ENCODE measurements around the gene CLINT1. TPM values are rescaled to one million over a fixed set of nuclear protein-coding genes. Genes with fewer than 3 reads are reported as not detected.
A peak's percentile ranks its signal among the peaks of the same experiment; 100 is the strongest.

The CLINT1 gene
- total RNA-seq, 4 donors from 2014 or later = 89.3 to 122 (median 107) TPM

DNA sequence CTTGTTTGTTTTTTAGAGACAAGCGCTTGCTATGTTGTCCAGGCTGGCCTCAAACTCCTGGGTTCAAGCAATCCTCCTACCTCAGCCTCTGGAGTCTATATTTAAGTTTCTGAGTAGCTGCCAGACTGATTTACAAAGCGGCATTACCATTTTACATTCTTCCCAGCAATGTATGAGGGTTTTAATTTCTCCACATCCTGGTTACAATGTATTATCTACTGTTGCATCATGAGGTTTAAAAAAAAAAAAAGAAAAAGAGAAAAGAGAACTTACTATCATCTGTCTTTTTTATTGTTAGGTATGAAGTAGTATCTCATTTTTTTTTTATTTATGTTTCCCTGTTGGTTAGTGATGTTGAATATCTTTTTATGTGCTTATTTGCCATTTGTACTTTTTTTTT is 18.9 kb upstream of the CLINT1 start:
- no peak for TF ChIP-seq POLR2A (IDR thresholded peaks at IDR 0.05)
- TF ChIP-seq, protein P1, sequence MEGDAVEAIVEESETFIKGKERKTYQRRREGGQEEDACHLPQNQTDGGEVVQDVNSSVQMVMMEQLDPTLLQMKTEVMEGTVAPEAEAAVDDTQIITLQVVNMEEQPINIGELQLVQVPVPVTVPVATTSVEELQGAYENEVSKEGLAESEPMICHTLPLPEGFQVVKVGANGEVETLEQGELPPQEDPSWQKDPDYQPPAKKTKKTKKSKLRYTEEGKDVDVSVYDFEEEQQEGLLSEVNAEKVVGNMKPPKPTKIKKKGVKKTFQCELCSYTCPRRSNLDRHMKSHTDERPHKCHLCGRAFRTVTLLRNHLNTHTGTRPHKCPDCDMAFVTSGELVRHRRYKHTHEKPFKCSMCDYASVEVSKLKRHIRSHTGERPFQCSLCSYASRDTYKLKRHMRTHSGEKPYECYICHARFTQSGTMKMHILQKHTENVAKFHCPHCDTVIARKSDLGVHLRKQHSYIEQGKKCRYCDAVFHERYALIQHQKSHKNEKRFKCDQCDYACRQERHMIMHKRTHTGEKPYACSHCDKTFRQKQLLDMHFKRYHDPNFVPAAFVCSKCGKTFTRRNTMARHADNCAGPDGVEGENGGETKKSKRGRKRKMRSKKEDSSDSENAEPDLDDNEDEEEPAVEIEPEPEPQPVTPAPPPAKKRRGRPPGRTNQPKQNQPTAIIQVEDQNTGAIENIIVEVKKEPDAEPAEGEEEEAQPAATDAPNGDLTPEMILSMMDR (IDR thresholded peaks at IDR 0.05) = no peak
- intact Hi-C loops (cut with DNase I; ENCODE audit: low total_unique reads) = no loop called here
- whole genome bisulfite sequencing, 2 donors = 86 to 88% methylated on average over 2 of the region's 2 CpGs
- no peak for DNase-seq (ENCODE audit: low spot score in 2 of 2)
- no peak overlapping the region for H3K4me3 ChIP-seq (ENCODE audit: low read depth, poor library complexity, severe bottlenecking)

DNA sequence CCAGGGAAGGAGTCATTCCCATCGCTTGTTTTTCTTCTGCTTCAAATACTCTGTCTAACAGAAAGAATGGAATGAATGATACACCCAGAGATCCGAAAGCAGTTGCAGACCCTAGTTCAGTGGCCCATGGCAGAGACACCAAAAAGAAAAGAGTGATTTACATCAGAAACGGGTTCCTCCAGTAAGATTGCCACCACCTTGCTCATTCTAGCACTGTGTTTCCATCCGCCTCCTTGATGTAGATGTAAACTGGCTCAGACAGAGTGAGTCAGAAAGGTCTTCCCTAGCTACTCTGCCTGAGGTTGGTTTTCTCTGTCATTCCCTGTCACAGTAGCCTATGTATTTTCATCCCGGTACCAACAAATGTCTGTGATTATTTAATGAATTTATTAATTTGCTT is 15.9 kb upstream of the CLINT1 start:
- intact Hi-C loops (cut with DNase I; ENCODE audit: low total_unique reads) = no loop called here
- no peak overlapping the region for H3K4me3 ChIP-seq (ENCODE audit: low read depth, poor library complexity, severe bottlenecking)
- peak in 1 of 2 donors; percentile 29 for DNase-seq (ENCODE audit: low spot score in 2 of 2)
- 86 to 89% methylated on average over 5 of the region's 5 CpGs for WGBS, 2 donors
- TF ChIP-seq POLR2A (IDR thresholded peaks at IDR 0.05) = no peak
- TF ChIP-seq, protein P1 (IDR thresholded peaks at IDR 0.05) = no peak

DNA sequence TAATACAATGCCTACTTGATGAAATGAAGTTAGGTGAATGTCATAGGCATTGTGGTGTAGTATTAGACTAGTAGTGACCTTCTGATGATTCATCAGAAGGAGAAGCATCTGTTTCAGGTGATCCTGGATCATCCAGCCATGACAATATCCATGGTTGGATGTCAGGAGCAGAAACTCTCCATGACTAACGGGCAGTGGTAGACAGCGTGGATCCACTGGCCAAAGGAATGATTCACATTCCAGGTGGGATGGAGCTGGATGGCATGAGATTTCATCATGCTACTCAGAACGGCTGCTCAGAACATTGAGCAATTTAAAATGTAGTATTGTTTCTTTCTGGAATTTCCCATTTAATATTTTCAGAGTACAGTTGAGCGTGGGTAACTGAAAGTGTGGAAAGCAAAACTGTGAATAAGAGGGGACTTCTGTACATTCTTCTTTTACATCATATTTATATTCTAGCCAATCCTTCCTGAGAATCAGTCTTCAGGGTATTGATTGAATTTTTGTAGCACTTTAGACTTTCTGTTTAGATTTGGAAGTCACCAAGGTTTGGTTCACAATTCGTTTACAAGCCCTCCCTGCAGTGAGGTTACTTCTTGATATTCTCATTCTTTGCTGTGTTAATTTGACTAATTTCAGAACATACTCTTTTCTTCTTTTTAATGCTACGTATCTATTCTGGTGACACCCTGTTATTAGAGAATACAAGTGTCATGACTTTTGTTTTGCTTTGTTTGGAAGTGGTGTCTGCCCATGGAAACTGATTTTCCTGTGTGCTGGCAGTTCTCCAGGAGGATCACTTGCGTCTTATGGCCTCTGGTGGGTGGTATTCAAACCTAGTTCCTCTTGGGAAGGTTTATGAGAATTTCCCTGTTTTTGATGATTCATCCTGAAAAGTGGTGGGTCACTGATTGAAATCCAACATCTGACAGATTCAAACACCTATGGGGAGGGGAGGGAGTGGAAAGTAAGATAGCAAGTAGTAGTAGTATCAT is 12.2 kb upstream of the CLINT1 start:
- peak in 1 of 2 donors; percentile 18 for DNase-seq (ENCODE audit: low spot score in 2 of 2)
- TF ChIP-seq, protein P1 (IDR thresholded peaks at IDR 0.05) = no peak
- no peak for TF ChIP-seq POLR2A (IDR thresholded peaks at IDR 0.05)
- intact Hi-C loops (cut with DNase I; ENCODE audit: low total_unique reads) = no loop called here
- no peak overlapping the region for H3K4me3 ChIP-seq (ENCODE audit: low read depth, poor library complexity, severe bottlenecking)
- 50 to 58% methylated on average over 7 of the region's 7 CpGs for WGBS, 2 donors

DNA sequence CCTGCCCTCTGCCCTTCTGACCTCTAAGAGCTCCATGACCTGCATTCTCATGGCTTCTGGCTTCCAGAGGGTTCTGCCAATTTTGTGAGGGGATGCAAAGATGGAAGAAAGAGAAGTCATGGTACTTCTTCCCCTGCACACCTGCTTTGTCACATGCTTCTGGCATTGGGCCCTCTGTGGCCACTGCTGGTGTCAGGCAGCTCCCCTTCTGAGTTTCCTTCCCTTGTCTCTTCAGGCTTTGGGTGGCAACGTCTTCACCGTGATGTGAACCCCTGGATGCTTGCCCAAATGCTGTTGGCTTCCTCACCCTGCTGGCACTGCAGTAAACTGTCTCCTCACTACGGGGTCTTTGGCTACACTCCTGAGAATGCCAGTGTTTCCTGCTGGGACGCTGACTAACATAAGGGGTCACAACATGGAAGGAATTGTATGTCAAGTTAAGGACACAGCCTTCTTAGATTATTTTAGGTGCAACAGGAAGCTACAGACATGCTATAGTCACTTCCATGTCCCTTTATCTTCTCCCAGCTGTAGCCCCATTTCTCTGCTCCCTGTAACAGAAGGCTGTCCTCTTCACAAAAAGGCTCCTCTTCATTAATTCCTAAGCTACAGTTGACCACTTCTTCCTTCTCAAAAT is 8.9 kb upstream of the CLINT1 start:
- no peak overlapping the region for H3K4me3 ChIP-seq (ENCODE audit: low read depth, poor library complexity, severe bottlenecking)
- intact Hi-C loops (cut with DNase I; ENCODE audit: low total_unique reads) = no loop called here
- 35% methylated on average over 4 of the region's 4 CpGs for WGBS, 2 donors
- DNase-seq (ENCODE audit: low spot score in 2 of 2) = peak in 1 of 2 donors; percentile 60
- TF ChIP-seq POLR2A (IDR thresholded peaks at IDR 0.05) = no peak
- TF ChIP-seq, protein P1 (IDR thresholded peaks at IDR 0.05) = no peak

DNA sequence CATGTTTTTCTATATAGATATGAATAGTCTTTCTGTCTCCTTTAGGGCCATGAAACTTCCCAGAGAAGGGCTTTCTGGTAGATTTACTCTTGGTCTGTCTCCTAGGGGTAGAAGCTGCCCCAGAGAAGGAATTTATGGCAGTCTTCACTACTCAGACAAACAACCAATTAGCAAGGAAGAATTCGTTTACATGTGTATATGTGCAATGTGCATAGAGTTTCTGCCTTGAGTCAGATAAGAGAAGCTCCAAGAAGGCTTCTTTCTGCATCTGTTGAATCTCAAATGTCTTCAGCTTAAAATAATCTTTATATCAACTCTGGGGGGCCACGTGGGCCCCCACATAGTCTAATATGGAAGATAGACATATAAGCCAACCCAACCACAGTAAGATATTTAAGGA is 7.6 kb upstream of the CLINT1 start:
- H3K4me3 ChIP-seq (ENCODE audit: low read depth, poor library complexity, severe bottlenecking) = no peak overlapping the region
- intact Hi-C loops (cut with DNase I; ENCODE audit: low total_unique reads) = no loop called here
- WGBS, 2 donors = 53 to 58% methylated on average over 2 of the region's 2 CpGs
- peak in 1 of 2 donors; percentile 6 for DNase-seq (ENCODE audit: low spot score in 2 of 2)
- TF ChIP-seq, protein P1 (IDR thresholded peaks at IDR 0.05) = no peak
- TF ChIP-seq POLR2A (IDR thresholded peaks at IDR 0.05) = no peak
